ENCODE data around the gene CACNA1C.

Gene CACNA1C

DNA sequence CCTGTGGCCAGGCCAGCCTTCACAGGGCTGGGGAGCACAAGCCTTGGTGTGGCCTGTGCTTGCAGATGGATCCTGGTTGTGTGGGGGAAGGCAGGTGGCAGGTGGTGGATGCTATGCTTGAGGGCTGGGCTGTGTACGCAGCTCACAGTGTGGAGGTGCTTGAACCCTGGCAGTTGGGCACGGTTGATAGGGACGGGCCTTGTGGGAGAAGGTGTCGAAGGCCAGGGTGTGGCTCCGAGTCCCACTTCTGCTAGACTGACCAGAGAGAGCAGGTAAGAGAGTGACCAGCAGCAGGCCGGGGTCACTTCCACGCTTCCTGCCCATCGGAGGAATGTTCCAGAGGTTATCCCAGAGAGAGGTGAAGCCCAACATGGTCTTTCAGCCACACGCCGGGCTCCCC is 85.5 kb downstream of the CACNA1C start:
- no peak overlapping the region for H3K27ac ChIP-seq
- POLR2A ChIA-PET (ENCODE audit: low non-redundant PET): no interaction called here
- no peak for DNase-seq (ENCODE audit: low spot score)
- TF ChIP-seq, protein P1, sequence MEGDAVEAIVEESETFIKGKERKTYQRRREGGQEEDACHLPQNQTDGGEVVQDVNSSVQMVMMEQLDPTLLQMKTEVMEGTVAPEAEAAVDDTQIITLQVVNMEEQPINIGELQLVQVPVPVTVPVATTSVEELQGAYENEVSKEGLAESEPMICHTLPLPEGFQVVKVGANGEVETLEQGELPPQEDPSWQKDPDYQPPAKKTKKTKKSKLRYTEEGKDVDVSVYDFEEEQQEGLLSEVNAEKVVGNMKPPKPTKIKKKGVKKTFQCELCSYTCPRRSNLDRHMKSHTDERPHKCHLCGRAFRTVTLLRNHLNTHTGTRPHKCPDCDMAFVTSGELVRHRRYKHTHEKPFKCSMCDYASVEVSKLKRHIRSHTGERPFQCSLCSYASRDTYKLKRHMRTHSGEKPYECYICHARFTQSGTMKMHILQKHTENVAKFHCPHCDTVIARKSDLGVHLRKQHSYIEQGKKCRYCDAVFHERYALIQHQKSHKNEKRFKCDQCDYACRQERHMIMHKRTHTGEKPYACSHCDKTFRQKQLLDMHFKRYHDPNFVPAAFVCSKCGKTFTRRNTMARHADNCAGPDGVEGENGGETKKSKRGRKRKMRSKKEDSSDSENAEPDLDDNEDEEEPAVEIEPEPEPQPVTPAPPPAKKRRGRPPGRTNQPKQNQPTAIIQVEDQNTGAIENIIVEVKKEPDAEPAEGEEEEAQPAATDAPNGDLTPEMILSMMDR (conservative IDR thresholded peaks at IDR 0.05; ENCODE audit: low read depth): no peak
- CTCF ChIA-PET: no interaction called here

DNA sequence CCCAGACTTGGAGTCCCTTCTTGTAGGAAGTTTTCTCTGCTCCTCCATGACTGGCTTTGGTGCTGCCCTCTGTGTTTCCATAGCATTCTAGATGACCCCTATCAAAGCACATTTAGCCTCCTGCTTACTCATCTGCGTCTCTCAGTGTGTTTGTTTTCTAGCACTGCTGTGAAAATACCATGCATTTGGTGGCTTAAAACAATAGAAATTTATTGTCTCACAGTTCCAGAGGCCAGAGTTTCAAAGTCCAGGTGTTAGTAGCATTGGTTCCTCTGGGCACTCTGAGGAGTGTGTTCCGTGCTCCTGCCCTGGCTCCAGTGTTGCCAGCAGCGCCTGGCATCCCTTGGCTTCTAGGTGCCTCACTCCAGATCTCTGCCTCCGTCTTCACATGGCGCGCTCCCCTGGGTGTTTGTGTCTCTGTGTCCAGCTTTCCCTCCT is 86.1 kb downstream of the CACNA1C start:
- POLR2A ChIA-PET (ENCODE audit: low non-redundant PET): no interaction called here
- no peak for DNase-seq (ENCODE audit: low spot score)

DNA sequence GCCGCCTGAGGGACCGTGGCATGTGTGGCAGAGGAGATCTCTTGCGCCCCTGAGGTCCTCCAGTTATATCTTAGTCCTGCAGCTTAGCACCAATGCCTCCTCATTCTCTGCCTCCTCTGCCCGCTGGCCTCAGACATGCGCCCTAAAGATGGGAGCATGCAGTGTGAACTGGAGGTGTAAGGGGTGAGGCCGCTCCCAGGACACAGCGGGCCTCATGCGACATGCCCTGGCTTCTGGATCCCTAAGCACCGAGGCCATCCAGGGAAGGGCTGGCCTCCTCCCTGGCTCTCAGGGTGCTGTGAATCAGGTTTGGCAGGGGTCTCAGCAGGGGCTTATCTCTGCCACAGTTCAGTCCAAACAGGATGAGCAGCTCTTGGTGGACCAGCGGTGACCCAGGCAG is 86.9 kb downstream of the CACNA1C start:
- CTCF ChIA-PET: no interaction called here
- TF ChIP-seq, protein P1 (conservative IDR thresholded peaks at IDR 0.05; ENCODE audit: low read depth): no peak

More for the DNA sequence above, 86.1 kb downstream of the CACNA1C start:
- H3K27ac ChIP-seq: no peak overlapping the region
- TF ChIP-seq, protein P1 (conservative IDR thresholded peaks at IDR 0.05; ENCODE audit: low read depth): no peak
- CTCF ChIA-PET: no interaction called here

DNA sequence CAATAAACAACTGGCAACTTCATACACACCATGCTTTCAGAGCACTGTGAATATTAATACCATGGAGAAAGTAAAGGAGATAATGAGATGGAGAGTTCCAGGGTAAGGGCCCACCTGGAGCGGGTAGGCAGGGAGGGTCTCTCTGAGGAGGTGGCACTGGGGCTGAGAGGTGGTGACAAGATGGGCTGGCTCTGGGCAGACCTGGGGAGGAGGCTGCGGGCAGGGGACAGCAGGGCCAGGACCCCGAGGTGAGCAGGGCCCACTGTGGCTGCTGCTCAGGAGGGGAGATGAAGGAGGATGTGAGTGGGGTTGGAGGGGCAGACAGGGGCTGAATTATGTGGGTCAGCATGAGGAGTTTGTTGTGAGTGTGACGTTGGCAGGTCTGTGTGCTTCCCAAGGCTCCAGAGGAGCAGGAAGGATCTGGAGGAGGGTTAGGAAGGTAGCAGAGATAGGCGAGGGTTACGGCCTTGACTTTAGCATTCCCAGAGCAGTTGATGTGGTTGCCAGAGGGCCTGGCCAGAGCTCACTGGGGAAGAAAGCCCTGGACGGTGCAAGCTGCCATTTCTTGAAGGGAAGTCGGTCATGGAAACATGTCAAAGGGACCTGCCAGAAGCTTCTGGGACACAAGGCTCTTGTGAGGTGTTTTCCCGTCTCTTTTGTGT is 88.2 kb downstream of the CACNA1C start:
- CTCF ChIA-PET: interaction anchor here (0.6 kb wide), 1 partner anchor 39 kb away, joined by 4 read pairs; no protein-coding TSS in a partner anchor
- H3K27ac ChIP-seq: no peak overlapping the region
- POLR2A ChIA-PET (ENCODE audit: low non-redundant PET): interaction anchor here (0.7 kb wide), 1 partner anchor 1723 kb away, joined by 3 read pairs; no protein-coding TSS in a partner anchor
- DNase-seq (ENCODE audit: low spot score): no peak
- TF ChIP-seq, protein P1 (conservative IDR thresholded peaks at IDR 0.05; ENCODE audit: low read depth): no peak

More for the DNA sequence above, 86.9 kb downstream of the CACNA1C start:
- POLR2A ChIA-PET (ENCODE audit: low non-redundant PET): no interaction called here
- no peak for DNase-seq (ENCODE audit: low spot score)
- H3K27ac ChIP-seq: no peak overlapping the region

DNA sequence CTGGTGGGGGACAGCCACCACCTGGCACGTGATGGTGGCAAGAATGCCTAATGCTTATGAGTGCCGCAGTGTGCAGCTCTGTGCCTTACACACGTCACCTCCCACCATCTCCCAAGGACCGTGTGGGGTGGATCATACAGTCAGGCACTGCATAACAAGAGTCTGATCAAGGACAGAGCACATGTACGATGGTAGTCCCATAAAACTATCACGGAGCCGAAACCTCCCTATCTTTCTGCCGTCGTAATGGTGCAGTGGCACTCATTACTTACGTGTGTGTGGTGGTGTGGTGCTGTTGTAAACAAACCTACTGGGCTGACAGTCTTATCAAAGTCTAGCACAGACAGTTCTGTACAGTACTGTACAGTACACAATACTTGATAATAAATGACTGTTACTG is 89.3 kb downstream of the CACNA1C start:
- H3K27ac ChIP-seq: no peak overlapping the region
- CTCF ChIA-PET: no interaction called here
- no peak for DNase-seq (ENCODE audit: low spot score)
- TF ChIP-seq, protein P1 (conservative IDR thresholded peaks at IDR 0.05; ENCODE audit: low read depth): no peak
- POLR2A ChIA-PET (ENCODE audit: low non-redundant PET): no interaction called here

DNA sequence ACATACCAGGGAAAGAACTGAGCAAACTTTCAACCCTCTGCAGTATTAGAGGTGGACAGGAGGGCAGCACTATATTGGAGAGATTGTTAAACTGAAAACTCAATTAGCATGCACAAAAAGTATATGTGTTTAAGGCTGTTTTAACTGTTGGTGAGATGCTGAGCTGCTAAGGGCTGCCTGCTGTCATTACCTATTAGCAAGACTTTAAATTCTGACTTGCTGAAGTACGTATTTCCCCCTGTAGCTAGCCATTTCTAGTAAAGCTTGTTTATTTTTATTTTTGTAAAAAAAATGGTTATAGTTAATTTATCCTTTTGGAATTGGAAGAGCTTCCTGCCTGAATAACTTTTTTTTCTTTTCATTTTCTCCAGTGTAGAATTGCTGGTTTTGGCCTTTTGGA is 92.2 kb downstream of the CACNA1C start:
- ChIA-PET CTCF (no interaction called here), POLR2A (ENCODE audit: low non-redundant PET) (no interaction called here)
- DNase-seq (ENCODE audit: low spot score): no peak
- no peak overlapping the region for H3K27ac ChIP-seq
- TF ChIP-seq, protein P1 (conservative IDR thresholded peaks at IDR 0.05; ENCODE audit: low read depth): no peak

Data from RWPE1 (cell line).